Left ventricle myocardium inferior (tissue), 1 donor: ENCODE measurements around the gene NDOR1. TPM values are rescaled to one million over a fixed set of nuclear protein-coding genes. Genes with fewer than 3 reads are reported as not detected.

ENCODE experiments used
- DNase-seq: peaks from one replicate; pipeline ENCODE4 v3.0.0-alpha.2; 2020
- H3K27ac ChIP-seq: fragments of 200-600 bp; replicated peaks from 2 replicates; pipeline ENCODE4 v1.8.0; 2021
- H3K27me3 ChIP-seq: fragments of 200-600 bp; 2 replicates; pipeline ENCODE4 v1.8.0; 2021; ENCODE audit warnings: low read depth
- H3K36me3 ChIP-seq: fragments of 200-600 bp; 2 replicates; pipeline ENCODE4 v1.8.0; 2021
- H3K4me1 ChIP-seq: fragments of 200-600 bp; 2 replicates; pipeline ENCODE4 v1.8.0; 2021
- H3K4me3 ChIP-seq: fragments of 200-600 bp; 2 replicates; pipeline ENCODE4 v1.8.0; 2021; ENCODE audit warnings: mild to moderate bottlenecking, moderate library complexity
- H3K9me3 ChIP-seq: fragments of 200-600 bp; replicated peaks from 2 replicates; pipeline ENCODE4 v1.8.0; 2021
- CTCF ChIP-seq: fragments of 200-600 bp; IDR thresholded peaks from 2 replicates; pipeline ENCODE4 v1.8.0; 2021; ENCODE audit warnings: antibody characterized with exemption, mild to moderate bottlenecking, borderline replicate concordance
- intact Hi-C: fragments of 100-400 bp; cut with micrococcal nuclease; formaldehyde crosslinking; loops from one replicate; pipeline ENCODE4 v1.11.0; 2022
- total RNA-seq: library from RNA; stranded (reverse); fragmentation: NEBNext Ultra II Directional; extraction: Animal tissue kit (Norgen Biotek cat#: 25700); gene quantifications from one replicate; pipeline ENCODE4 v1.2.1, GENCODE V29; 2021
- donor health status: DM: no; HTN: yes; CAD: no; lungs with severe emphysema.

NDOR1 gene
- total RNA-seq, 1 donor from 2014 or later = 6.5 TPM

- intact Hi-C loops = no loop called here
- Histone ChIP-seq H3K27me3 (no peaks in the 10 kb centered on the region), H3K4me3 (peak overlapping the region; percentile 93), H3K27ac (peak overlapping the region; percentile 93), H3K36me3 (peaks cover 28% of the 10 kb centered on the region), H3K9me3 (no peaks in the 10 kb centered on the region), H3K4me1 (peaks cover 58% of the 10 kb centered on the region)
- no peak for TF ChIP-seq CTCF
- DNase-seq = no peak
Measured at GRCh38 chr9:137253717-137254623, 48.5 kb downstream of the NDOR1 start.

- intact Hi-C loops = no loop called here
- TF ChIP-seq CTCF = peak; percentile 28
- H3K27ac ChIP-seq = peak within 1 kb of the TSS; percentile 93
- H3K4me1 ChIP-seq = peaks cover 54% of the 10 kb centered on the region
- DNase-seq = peak; percentile 95
- peaks cover 33% of the 10 kb centered on the region for H3K36me3 ChIP-seq
- no peaks in the 10 kb centered on the region for H3K27me3 ChIP-seq
- H3K9me3 ChIP-seq = no peaks in the 10 kb centered on the region
- peak within 1 kb of the TSS; percentile 93 for H3K4me3 ChIP-seq
Measured at GRCh38 chr9:137254624-137255447, 49.3 kb downstream of the NDOR1 start, which contains the start of gene NELFB. Gene NELFB (plus strand): TSS chr9:137255327.

GRCh38 chr9:137255448-137256114 is 50.1 kb downstream of the NDOR1 start:
- Histone ChIP-seq H3K9me3 (no peaks in the 10 kb centered on the region), H3K4me3 (peak overlapping the region; percentile 93), H3K27me3 (no peaks in the 10 kb centered on the region), H3K4me1 (peaks cover 47% of the 10 kb centered on the region), H3K27ac (peak overlapping the region; percentile 93), H3K36me3 (peaks cover 33% of the 10 kb centered on the region)
- TF ChIP-seq CTCF = no peak
- intact Hi-C loops = no loop called here
- peak; percentile 46 for DNase-seq

- Histone ChIP-seq H3K27me3 (no peaks in the 10 kb centered on the region), H3K4me1 (peaks cover 41% of the 10 kb centered on the region), H3K9me3 (no peaks in the 10 kb centered on the region), H3K27ac (no peak overlapping the region), H3K36me3 (peaks cover 33% of the 10 kb centered on the region), H3K4me3 (peak overlapping the region; percentile 93)
- intact Hi-C loops = no loop called here
- DNase-seq = no peak
- TF ChIP-seq CTCF = no peak
Measured at GRCh38 chr9:137256362-137256761, 50.9 kb downstream of the NDOR1 start.

- H3K36me3 ChIP-seq = peaks cover 33% of the 10 kb centered on the region
- no peak for DNase-seq
- no peak overlapping the region for H3K27ac ChIP-seq
- peak overlapping the region; percentile 93 for H3K4me3 ChIP-seq
- H3K27me3 ChIP-seq = no peaks in the 10 kb centered on the region
- H3K9me3 ChIP-seq = no peaks in the 10 kb centered on the region
- H3K4me1 ChIP-seq = peaks cover 43% of the 10 kb centered on the region
- intact Hi-C loops = no loop called here
- no peak for TF ChIP-seq CTCF
Measured at GRCh38 chr9:137256856-137257255, 51.4 kb downstream of the NDOR1 start.
